GM12801 (cell line): ENCODE results near the gene ZAR1.

ENCODE experiments used
- CTCF ChIP-seq: IDR thresholded peaks from one replicate; pipeline ENCODE4 v1.5.1; 2011; ENCODE audit warnings: control low read depth; ENCODE audit not compliant: insufficient read length; ENCODE audit errors: extremely low read depth

ZAR1 gene

GRCh38 chr4:48462363-48462762 lies 27.7 kb upstream of the ZAR1 start:
- no peak for TF ChIP-seq CTCF

GRCh38 chr4:48467442-48467841 lies 22.6 kb upstream of the ZAR1 start:
- no peak for TF ChIP-seq CTCF

GRCh38 chr4:48467891-48468290 lies 22.2 kb upstream of the ZAR1 start:
- no peak for TF ChIP-seq CTCF

GRCh38 chr4:48470137-48470536 lies 19.9 kb upstream of the ZAR1 start:
- no peak for TF ChIP-seq CTCF

GRCh38 chr4:48470570-48470969 lies 19.5 kb upstream of the ZAR1 start:
- TF ChIP-seq CTCF: no peak

- no peak for TF ChIP-seq CTCF
These were observed 17.3 kb upstream of the ZAR1 start for GRCh38 chr4:48472794-48473193.

GRCh38 chr4:48475770-48476169 lies 14.3 kb upstream of the ZAR1 start:
- no peak for TF ChIP-seq CTCF

- no peak for TF ChIP-seq CTCF
These were observed 11.8 kb upstream of the ZAR1 start for GRCh38 chr4:48478273-48478672.
